ENCODE data around the gene OSBPL10.
"Not testable (repeated sequence)": the region's sequence is repeated elsewhere in the genome, so short reads cannot be mapped to it uniquely, and the experiment has no call there.

Gene OSBPL10

GRCh38 chr3:31804251-31805051, 176.6 kb downstream of the OSBPL10 start:
- no peak for DNase-seq

- DNase-seq: peak; percentile 67 to 79
Observed at GRCh38 chr3:31802981-31803740, 177.9 kb downstream of the OSBPL10 start.

GRCh38 chr3:31800436-31800835, 180.6 kb downstream of the OSBPL10 start:
- DNase-seq: no peak

- no peak for DNase-seq
Observed at GRCh38 chr3:31798840-31799239, 182.2 kb downstream of the OSBPL10 start.

- no peak for DNase-seq
Observed at GRCh38 chr3:31793821-31794220, 187.2 kb downstream of the OSBPL10 start.

- DNase-seq: no peak
Observed at GRCh38 chr3:31791090-31791430, 190.0 kb downstream of the OSBPL10 start.

GRCh38 chr3:31790193-31791089, 190.6 kb downstream of the OSBPL10 start:
- DNase-seq: no peak

GRCh38 chr3:31789429-31789828, 191.6 kb downstream of the OSBPL10 start:
- DNase-seq: no peak

- no peak for DNase-seq
Observed at GRCh38 chr3:31785734-31786133, 195.3 kb downstream of the OSBPL10 start.

GRCh38 chr3:31785286-31785685, 195.8 kb downstream of the OSBPL10 start:
- no peak for DNase-seq

- DNase-seq: not testable (repeated sequence)
Observed at GRCh38 chr3:31783851-31784250, 197.2 kb downstream of the OSBPL10 start.

GRCh38 chr3:31782306-31782705, 198.8 kb downstream of the OSBPL10 start:
- not testable (repeated sequence) for DNase-seq

GRCh38 chr3:31779514-31779913, 201.5 kb downstream of the OSBPL10 start:
- DNase-seq: no peak

- no peak for DNase-seq
Observed at GRCh38 chr3:31777887-31778286, 203.2 kb downstream of the OSBPL10 start.

GRCh38 chr3:31777092-31777491, 204.0 kb downstream of the OSBPL10 start:
- no peak for DNase-seq

- DNase-seq: no peak
Observed at GRCh38 chr3:31776016-31776415, 205.0 kb downstream of the OSBPL10 start.

GRCh38 chr3:31775383-31775782, 205.7 kb downstream of the OSBPL10 start:
- DNase-seq: no peak

GRCh38 chr3:31772758-31773473, 208.1 kb downstream of the OSBPL10 start:
- DNase-seq: no peak

GRCh38 chr3:31772272-31772671, 208.8 kb downstream of the OSBPL10 start:
- no peak for DNase-seq

- no peak for DNase-seq
Observed at GRCh38 chr3:31770822-31771326, 210.2 kb downstream of the OSBPL10 start.

- DNase-seq: peak; percentile 52 to 63
Observed at GRCh38 chr3:31768479-31769125, 212.5 kb downstream of the OSBPL10 start.

GRCh38 chr3:31767920-31768319, 213.1 kb downstream of the OSBPL10 start:
- no peak for DNase-seq

Data from inflammatory macrophage (primary cell).